Fibroblast of skin of scalp (primary cell): ENCODE results near the gene MAPRE3.

Experiments
- DNase-seq: peaks from one replicate; pipeline ENCODE4 v3.0.0-alpha.2; 2013

Gene MAPRE3

GRCh38 chr2:27016801-27017325, 46.4 kb downstream of the MAPRE3 start:
- peak; percentile 76 for DNase-seq

- DNase-seq, result no peak
Observed at GRCh38 chr2:27018142-27018541, 47.7 kb downstream of the MAPRE3 start.

GRCh38 chr2:27019459-27019858, 49.0 kb downstream of the MAPRE3 start:
- no peak for DNase-seq

GRCh38 chr2:27019931-27020855, 49.8 kb downstream of the MAPRE3 start:
- DNase-seq, result no peak

GRCh38 chr2:27021253-27022049, 51.0 kb downstream of the MAPRE3 start:
- DNase-seq, result no peak

GRCh38 chr2:27023740-27024139, 53.3 kb downstream of the MAPRE3 start:
- no peak for DNase-seq

- DNase-seq, result no peak
Observed at GRCh38 chr2:27024188-27024587, 53.8 kb downstream of the MAPRE3 start.

GRCh38 chr2:27024812-27025211, 54.4 kb downstream of the MAPRE3 start:
- no peak for DNase-seq

GRCh38 chr2:27025281-27025800, 54.9 kb downstream of the MAPRE3 start:
- DNase-seq, result no peak

- no peak for DNase-seq
Observed at GRCh38 chr2:27025861-27026851, 55.7 kb downstream of the MAPRE3 start.

- DNase-seq, result no peak
Observed at GRCh38 chr2:27027211-27027651, 56.8 kb downstream of the MAPRE3 start.

- DNase-seq, result no peak
Observed at GRCh38 chr2:27029051-27029450, 58.6 kb downstream of the MAPRE3 start.

- DNase-seq, result peak; percentile 91
Observed at GRCh38 chr2:27032495-27033252, 62.2 kb downstream of the MAPRE3 start, which contains the start of gene TMEM214. TMEM214 (plus strand) TSS chr2:27032965; CDS start chr2:27033016, 51 bp downstream.

- DNase-seq, result no peak
Observed at GRCh38 chr2:27033253-27033852, 62.9 kb downstream of the MAPRE3 start.

- no peak for DNase-seq
Observed at GRCh38 chr2:27038012-27038411, 67.6 kb downstream of the MAPRE3 start.

GRCh38 chr2:27038631-27039339, 68.3 kb downstream of the MAPRE3 start:
- no peak for DNase-seq

- no peak for DNase-seq
Observed at GRCh38 chr2:27039426-27039825, 69.0 kb downstream of the MAPRE3 start.

- no peak for DNase-seq
Observed at GRCh38 chr2:27039871-27040270, 69.4 kb downstream of the MAPRE3 start.

- no peak for DNase-seq
Observed at GRCh38 chr2:27040282-27040681, 69.8 kb downstream of the MAPRE3 start.

GRCh38 chr2:27041752-27042151, 71.3 kb downstream of the MAPRE3 start:
- peak; percentile 45 for DNase-seq
